Bronchial epithelial cell (primary cell): ENCODE measurements around the gene ASPSCR1. TPM values are rescaled to one million over a fixed set of nuclear protein-coding genes. Genes with fewer than 3 reads are reported as not detected.
"Not testable (repeated sequence)": the region's sequence is repeated elsewhere in the genome, so short reads cannot be mapped to it uniquely, and the experiment has no call there.

Source experiments
- DNase-seq: peaks from one replicate; pipeline ENCODE4 v3.0.0-alpha.2; 2010; ENCODE audit warnings: low read depth
- FAIRE-seq: peaks from 2 replicates; lab custom pipeline; 2011; peaks lifted over from hg19 to GRCh38; lab: Jason Lieb, UNC
- H3K27me3 ChIP-seq: 2 replicates; pipeline ENCODE4 v1.5.1; 2011; ENCODE audit warnings: low read length; ENCODE audit not compliant: control insufficient read depth, insufficient read depth
- H3K36me3 ChIP-seq: 2 replicates; pipeline ENCODE4 v1.5.1; 2011; ENCODE audit warnings: low read length; ENCODE audit not compliant: control insufficient read depth, insufficient read depth
- H3K4me3 ChIP-seq: 2 replicates; pipeline ENCODE4 v1.5.1; 2011; ENCODE audit warnings: mild to moderate bottlenecking, low read depth, low read length, control low read depth
- total RNA-seq: library from RNA; depleted of rRNA; stranded (reverse); fragments of >200 nt; gene quantifications from 2 replicates; pipeline ENCODE4 v1.2.1, GENCODE V29; 2014
- TF ChIP-seq, protein P1 (sequence below): IDR thresholded peaks from 2 replicates; pipeline ENCODE4 v1.5.1; 2011; ENCODE audit warnings: mild to moderate bottlenecking, moderate library complexity, low read length, control low read depth, inconsistent platforms; ENCODE audit not compliant: insufficient read depth, severe bottlenecking

The ASPSCR1 gene
- total RNA-seq, 1 donor from 2014 or later: 22.6 TPM

- DNase-seq: no peak
- TF ChIP-seq, protein P1, sequence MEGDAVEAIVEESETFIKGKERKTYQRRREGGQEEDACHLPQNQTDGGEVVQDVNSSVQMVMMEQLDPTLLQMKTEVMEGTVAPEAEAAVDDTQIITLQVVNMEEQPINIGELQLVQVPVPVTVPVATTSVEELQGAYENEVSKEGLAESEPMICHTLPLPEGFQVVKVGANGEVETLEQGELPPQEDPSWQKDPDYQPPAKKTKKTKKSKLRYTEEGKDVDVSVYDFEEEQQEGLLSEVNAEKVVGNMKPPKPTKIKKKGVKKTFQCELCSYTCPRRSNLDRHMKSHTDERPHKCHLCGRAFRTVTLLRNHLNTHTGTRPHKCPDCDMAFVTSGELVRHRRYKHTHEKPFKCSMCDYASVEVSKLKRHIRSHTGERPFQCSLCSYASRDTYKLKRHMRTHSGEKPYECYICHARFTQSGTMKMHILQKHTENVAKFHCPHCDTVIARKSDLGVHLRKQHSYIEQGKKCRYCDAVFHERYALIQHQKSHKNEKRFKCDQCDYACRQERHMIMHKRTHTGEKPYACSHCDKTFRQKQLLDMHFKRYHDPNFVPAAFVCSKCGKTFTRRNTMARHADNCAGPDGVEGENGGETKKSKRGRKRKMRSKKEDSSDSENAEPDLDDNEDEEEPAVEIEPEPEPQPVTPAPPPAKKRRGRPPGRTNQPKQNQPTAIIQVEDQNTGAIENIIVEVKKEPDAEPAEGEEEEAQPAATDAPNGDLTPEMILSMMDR: no peak
- FAIRE-seq: no peak
- Histone ChIP-seq H3K4me3 (no peak overlapping the region), H3K36me3 (peaks cover 7% of the 10 kb centered on the region), H3K27me3 (no peaks in the 10 kb centered on the region)
Measured at GRCh38 chr17:82035488-82035887, 58.1 kb downstream of the ASPSCR1 start.

DNA sequence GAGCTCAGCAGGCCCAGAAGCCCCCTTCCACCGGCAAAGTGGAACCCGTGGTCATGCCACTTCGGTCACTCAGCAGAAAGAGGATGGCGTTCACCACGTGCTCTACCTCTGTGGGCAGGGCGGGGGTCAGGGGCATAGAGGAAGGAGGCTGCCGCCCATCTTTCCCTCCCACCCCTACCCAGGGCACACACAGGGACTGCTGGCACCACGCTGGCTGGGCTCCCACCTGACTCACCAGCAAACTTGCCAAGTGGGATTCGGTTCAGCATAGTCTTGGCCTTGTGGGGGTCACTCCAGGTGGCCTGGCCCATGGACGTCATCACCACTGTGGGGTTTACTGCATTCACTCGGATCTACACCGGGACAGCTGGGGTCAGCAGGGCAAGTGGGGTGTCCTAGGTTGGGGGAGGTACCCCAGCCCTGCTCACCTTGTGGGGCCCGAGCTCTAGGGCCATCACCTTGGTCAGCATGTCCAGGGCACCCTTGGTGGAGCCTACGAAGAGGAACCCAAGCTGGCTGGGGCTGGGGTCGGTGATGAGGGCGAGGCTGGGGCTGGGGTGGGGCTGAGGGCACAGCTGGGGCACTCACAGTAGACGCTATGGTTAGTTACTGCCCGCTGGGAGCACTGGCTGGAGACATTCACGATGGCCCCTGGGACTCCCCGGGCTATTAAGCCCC is 58.7 kb downstream of the ASPSCR1 start:
- no peak for FAIRE-seq
- Histone ChIP-seq H3K27me3 (no peaks in the 10 kb centered on the region), H3K36me3 (peaks cover 7% of the 10 kb centered on the region), H3K4me3 (peak overlapping the region; percentile 69)
- TF ChIP-seq, protein P1: no peak
- DNase-seq: no peak

DNA sequence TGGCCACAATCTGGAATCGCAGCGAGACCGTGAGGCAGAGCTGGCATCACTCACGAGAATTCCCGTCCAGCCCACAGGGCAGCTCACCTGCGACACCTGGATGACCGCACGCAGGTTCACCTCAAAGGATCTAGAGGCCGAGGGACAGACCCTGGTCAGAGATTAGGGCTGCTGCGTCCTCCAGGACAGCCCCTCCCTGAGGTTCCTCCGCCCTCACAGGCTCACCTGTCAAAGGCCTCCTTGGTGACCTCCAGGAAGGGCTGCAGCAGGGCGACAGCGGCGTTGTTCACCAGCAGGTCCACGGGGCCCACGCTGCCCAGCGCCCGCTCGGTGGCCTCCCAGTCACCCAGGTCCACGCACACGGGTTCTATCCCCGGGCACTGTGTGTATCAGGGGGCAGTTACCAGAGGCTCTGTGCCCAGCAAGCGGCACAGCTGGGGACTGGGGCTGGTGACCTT is 59.2 kb downstream of the ASPSCR1 start:
- no peak for FAIRE-seq
- DNase-seq: no peak
- Histone ChIP-seq H3K4me3 (peak overlapping the region; percentile 69), H3K36me3 (peaks cover 7% of the 10 kb centered on the region), H3K27me3 (no peaks in the 10 kb centered on the region)
- TF ChIP-seq, protein P1: no peak

DNA sequence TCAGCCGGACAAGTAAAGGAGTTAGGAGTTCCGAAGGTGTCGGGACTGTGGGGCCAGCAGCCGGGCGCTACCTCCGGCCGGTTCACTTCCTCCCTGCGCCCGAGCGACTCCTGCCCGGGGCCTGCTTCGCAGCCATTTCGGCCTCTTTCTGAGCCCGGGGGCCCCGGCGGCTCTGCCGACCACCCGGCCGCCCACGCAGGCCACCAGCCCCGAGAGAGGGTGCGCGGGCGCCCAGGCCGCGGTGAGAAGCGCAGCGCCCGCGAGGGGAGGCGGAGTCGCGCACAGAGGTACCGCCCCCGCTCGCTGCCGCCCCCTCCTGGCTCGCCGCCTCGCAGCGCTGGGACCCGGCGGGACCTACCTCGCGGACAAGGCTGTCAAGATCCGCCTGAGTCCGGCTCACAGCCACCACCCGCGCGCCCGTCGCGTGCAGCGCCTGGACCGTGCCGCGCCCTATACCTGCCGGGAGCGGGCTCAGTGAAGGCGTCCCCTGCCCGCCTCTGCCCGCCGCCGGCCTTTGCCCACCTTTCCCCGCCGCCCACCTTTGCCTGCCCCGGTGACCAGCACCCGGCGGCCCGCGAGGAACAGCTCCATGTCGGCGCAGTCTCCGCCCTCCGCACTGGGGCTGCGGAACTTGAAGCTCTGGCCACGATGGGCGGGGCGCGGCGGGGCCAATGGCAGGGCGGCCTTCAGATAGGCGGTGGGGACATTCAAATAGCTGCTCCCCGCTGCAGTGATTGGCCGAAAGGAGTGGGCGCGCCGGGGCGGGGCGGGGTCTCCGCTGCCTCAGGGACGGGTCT is 59.9 kb downstream of the ASPSCR1 start, which contains the start of gene DCXR:
TSS of gene DCXR (minus strand) at position 606 of the 797 bp plus-strand sequence. CDS start at position 591, 15 bp downstream.
- Histone ChIP-seq H3K27me3 (no peaks in the 10 kb centered on the region), H3K4me3 (peak within 1 kb of the TSS; percentile 69), H3K36me3 (peaks cover 7% of the 10 kb centered on the region)
- TF ChIP-seq, protein P1: peak; percentile 86
- peak; percentile 88 for DNase-seq
- FAIRE-seq: no peak

GRCh38 chr17:82037889-82038195 is 60.4 kb downstream of the ASPSCR1 start:
- no peak for DNase-seq
- TF ChIP-seq, protein P1: no peak
- peak overlapping the region; percentile 69 for H3K4me3 ChIP-seq
- no peaks in the 10 kb centered on the region for H3K27me3 ChIP-seq
- no peak for FAIRE-seq
- H3K36me3 ChIP-seq: peaks cover 7% of the 10 kb centered on the region

DNA sequence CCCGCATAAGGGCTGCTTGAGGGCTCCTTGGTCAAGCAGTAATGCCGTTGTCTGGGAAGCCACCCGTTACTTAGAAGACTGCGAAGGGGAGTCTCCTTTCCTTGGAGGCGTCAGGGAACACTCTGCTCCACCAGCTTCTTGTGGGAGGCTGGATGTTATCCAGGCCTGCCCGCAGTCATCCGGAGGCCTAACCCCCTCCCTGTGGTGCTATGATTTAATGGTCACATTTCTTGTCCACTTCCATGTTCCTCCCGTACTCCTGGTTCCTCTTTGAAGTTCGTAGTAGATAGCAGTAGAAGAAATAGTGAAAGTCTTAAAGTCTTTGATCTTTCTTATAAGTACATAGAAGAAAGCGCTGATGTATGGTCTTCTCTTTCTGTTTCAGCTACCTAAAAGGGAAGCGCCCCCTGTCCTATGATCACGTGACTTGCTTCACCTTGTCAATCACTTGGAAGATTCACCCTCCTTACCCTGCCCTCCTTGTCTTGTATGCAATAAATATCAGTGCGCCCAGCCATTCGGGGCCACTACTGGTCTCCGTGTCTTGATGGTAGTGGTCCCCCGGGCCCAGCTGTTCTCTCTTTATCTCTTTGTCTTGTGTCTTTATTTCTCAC is 61.5 kb downstream of the ASPSCR1 start:
- not testable (repeated sequence) for H3K27me3 ChIP-seq, DNase-seq, FAIRE-seq, H3K36me3 ChIP-seq, H3K4me3 ChIP-seq
